Keratinocyte (primary cell): ENCODE data around the gene SHISA9.

Source experiments
- CTCF ChIP-seq, 3 experiments: IDR thresholded peaks in 1 of 3; conservative IDR thresholded peaks in 1 of 3; optimal IDR thresholded peaks in 1 of 3; 2 replicates in 2 of 3; 3 replicates in 1 of 3; pipeline versions ENCODE3 to v1.5.1; 2011; ENCODE audit warnings: low read length in 3 of 3, mild to moderate bottlenecking in 3 of 3, moderate library complexity in 2 of 3, control low read depth in 1 of 3, inconsistent platforms in 1 of 3; ENCODE audit not compliant: insufficient read depth in 2 of 3; ENCODE audit errors: extremely low read depth in 1 of 3
- EZH2 ChIP-seq: IDR thresholded peaks from one replicate; pipeline ENCODE4 v1.6.1; 2012; ENCODE audit warnings: inconsistent platforms, mild to moderate bottlenecking, low read length, moderate library complexity

- TF ChIP-seq CTCF (optimal IDR thresholded peaks at IDR 0.05 in 1 of 3, IDR thresholded peaks at IDR 0.05 in 1 of 3, conservative IDR thresholded peaks at IDR 0.05 in 1 of 3; ENCODE audit: extremely low read depth in 1 of 3, insufficient read depth in 2 of 3, low read length in 3 of 3) (no peak), EZH2 (no peak)
Observed at GRCh38 chr16:13171313-13171712, 269.9 kb downstream of the SHISA9 start.
